Activated gamma-delta T cell treated with anti-CD3 and anti-CD28 coated beads, Interleukin-2, amount 50 U/mL, for 16 hours (primary cell): ENCODE data around the gene GBA3.

Source experiments
- DNase-seq: peaks from one replicate; pipeline ENCODE4 v3.0.0-alpha.2; 2020; ENCODE audit warnings: low read depth

GBA3 gene

DNA sequence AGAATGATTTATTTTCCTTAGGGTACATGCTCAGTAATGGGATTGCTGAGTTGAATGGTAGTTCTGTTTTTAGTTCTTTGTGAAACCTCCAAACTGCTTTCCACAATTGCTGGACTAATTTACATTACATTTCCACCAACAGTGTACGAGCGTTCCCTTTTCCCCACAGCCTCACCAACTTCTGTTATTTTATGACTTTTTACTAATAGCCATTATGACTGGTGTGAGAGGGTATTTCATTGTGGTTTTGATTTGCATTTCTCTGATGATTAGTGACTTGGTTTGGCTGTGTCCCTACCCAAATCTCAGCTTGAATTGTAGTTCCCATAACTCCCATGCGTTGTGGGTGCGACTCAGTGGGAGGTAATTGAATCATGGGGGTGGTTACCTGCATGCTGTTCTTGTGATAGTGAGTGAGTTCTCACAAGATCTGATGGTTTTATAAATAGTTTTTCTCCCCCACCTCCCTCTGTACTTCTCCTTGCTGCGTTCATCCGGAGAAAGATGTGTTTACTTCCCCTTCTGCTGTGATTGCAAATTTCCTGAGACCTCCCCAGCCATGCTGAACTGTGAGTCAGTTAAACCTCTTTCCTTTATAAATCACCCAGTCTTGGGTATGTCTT is 95.1 kb downstream of the GBA3 start:
- DNase-seq = no peak

DNA sequence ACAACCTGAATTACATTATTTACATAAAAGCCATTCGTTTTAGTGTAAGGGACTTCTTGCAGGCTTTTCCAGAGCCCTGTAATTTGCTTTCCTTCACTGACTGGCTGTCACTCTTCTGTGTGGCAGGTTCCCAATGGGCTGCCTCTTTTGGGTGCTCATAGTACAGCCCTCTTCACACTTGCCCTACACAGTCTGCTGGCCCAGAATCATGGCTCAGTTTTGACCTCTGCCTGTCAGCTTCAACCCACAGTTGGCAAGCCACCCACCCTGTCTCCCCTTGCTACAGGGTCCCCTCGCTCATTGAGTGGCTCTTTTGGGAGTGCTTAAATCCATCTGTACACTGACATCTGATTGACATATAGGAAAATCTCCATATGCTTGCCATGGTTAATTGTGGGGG is 97.9 kb downstream of the GBA3 start:
- no peak for DNase-seq

DNA sequence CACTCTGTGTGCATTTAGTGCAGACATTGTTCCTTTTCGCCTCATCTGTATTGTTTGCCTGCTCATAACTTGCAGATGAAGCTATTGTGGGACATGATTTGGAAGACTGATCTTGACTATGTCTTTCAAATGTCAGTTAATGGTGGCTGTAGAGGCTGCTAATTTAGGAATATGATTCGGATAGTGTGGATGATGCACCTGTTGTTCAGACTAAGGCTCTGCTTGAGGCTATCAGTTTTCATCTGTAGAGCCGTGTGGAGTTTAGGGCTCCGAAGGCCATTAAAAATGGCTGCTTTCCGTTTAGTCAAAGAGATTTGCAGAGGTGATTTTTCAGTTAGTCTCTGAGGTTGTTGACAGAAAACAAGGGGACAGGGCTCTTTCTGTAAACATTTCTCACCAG is 102.0 kb downstream of the GBA3 start:
- no peak for DNase-seq

DNA sequence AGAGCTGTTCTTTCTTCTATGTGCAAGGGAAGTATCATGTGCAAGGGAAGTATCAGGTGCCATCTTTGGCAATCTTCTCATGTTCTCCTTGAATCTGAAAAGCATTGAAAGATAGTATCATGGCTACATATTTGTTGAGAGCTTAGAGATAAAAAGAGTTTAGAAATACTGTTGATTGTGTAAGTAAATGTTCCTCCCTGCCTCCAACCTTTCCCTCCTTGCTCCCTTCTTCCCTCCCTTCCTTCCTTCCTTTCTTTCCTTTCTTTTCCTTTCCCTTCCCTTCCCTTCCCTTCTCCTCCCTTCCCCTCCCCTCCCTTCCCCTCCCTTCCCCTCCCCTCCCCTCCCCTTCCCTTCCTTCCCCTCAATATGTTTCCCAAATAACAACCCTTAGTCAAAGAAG is 108.7 kb downstream of the GBA3 start:
- DNase-seq = no peak

DNA sequence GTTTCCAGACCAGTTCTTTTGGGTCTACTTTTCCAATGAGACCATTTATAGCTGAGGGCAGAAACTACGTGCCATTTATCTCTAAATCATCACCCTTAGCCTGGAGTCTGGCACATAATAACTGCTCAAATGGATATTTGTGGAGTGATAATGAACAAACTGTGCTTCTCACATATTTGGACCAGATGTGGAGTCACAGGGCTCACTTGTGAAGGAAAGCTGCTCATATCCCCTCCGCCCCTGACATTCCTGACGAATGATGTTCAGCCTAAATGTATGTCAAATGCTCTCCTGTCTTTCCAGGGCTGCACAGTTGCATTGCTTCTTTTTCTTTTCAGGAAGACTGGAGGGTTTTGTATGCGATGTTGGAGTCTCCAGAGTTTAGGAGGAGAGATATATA is 110.1 kb downstream of the GBA3 start:
- DNase-seq = no peak

DNA sequence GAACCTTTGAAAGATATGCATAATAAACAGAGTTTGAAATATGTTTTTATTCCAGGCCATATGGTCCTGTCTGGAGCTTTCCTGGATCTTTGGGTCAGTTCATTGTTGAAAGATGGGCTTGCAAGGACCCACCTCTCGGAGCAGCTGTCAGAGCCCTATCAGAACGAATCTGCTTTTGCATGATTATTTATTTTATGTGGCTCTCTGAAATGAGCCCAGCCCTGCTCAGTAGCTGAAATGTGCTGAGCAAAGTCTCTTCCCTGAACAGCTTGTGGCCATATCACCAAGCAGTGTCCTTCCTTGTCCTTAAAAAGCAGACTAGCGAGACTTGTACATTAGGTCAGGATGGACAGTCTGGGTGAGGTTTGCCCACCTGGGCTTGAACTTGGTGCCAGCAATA is 110.8 kb downstream of the GBA3 start:
- no peak for DNase-seq

DNA sequence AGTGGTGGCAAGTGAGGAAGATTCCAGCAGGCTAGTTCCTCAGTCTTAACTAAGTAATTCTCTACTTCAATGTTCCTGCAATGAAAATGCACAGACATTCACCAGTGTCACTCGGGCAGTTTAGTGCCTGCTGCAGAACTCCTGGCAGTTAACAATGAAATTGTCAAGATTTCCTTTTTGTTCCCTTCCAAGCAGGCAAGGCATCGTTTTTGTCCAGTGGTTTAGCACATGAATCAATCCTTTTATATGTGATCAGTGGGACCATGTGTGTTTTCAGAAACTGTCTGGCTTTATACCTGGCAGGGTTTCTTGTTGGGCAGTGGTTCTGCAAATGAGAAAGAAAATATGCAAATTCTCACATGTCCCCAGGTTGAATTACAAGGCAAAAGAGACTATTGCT is 122.2 kb downstream of the GBA3 start:
- DNase-seq = no peak

DNA sequence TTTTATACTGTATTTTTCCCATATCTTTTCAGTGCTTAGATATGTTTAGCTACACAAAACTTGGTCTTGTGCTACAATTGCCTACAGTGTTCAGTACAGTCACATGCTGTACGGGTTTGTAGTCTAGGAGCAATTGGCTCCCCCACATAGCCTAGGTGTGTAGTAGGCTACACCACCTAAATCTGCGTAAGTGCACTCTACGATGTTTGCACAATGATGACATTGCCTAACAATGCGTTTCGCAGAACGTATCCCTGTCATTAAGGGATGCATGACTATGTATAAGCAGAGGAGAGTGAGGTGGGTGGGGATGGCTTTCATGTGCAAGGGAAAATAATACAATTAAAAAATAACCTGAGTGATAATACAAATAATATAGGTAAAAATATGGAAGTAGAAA is 131.4 kb downstream of the GBA3 start:
- no peak for DNase-seq

DNA sequence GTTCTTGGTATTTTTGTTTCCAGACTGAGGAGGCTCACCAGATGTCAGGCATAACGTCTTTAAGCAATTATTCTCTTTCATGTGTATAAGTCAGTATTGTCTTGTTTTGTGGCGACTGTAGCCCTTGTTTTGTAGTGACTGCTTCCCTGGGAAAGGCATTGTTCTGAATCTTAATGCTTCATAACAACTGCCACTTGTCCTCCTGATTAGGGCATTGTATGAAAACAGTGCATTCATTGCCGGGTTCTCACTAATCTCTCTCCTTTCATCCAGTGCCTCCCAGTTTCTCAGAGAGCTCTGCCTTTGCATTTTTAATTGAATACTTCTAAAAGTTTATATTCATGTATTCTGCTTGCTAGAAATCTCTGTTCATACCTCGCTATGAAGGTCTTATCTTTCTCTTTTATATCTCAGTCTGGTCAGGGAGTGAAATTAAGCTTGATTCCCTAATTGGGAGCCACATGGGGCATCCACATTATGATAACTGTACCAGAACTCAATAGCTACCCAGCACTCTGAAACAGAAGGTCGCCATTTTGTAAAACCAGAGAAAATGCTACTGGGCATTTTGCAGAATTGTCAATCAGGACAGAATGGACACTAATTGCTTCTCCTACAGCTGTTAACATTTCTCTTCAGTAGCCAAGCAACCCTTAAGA is 149.8 kb downstream of the GBA3 start:
- no peak for DNase-seq

DNA sequence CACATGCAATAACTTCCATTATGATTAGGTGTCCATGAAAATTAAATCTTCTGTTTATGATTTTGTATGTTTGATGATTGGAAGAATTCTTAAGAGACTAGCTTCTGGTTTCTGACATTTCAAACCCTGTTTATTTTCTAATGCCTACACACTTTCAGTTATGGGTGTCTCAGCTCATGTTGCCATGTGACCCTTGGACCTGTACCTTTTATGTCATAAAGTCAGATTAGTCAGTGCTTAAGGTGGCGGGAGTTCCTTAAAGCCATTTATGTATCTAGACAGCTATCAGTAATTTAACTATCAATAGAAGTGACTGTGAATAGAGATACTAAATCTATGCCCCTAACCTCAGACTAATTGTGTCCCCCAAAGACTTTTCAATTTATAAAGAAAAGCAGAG is 155.6 kb downstream of the GBA3 start:
- DNase-seq = no peak

DNA sequence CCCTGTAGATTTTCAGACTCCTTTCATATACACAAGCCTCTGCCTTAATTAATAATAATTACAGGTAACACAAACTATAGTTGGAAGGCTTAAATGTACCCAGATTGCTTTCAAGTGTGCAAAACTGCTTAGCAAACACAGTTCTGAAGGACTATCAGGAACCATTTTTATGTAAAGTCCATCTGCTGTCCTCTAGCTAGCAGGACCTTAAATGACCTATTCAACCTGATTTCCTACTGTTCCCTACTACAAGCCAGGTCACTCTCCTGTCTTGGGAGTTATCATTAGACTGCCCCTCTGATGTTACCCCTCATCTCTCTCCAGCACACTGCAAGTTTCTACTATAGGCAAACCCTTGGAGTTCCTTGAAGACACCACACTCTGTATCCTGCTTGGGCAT is 157.3 kb downstream of the GBA3 start:
- DNase-seq = no peak

DNA sequence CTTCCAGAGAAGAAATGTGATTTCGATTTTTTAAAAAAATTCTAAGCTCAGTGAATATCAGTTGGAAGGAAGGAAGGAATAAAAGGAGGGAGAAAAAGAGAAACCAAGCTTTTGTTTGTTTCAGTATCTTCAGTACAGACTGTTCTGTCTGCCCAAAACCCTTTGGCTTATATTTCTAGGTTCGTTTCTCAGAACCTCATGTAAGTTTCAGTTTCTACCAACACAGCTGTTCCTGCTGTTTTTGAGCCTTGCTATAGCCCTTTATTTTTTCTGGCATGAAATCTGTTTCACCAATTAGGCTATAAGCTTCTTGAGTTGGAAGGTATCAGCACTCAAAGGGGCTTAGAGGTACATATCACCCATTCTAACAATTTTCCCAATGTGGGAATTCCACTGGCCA is 157.9 kb downstream of the GBA3 start:
- no peak for DNase-seq

DNA sequence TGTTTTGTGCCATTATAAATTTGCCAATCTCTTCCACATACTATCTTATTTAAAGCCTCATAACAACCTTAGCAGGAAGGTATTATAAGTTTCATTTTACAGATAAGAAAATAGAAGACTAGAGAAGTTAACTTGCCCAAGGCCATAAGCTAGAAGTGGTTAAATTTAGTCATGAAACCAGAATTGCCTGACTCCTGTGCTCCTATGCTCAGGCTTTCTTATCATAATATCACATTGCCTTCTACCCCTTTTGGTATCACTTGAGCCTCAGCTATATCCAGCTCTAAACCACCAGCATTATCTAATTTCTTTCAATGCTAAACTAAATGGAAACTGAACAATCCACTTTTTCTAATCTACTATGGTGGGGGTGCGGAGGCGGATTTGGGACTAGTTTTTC is 164.7 kb downstream of the GBA3 start:
- no peak for DNase-seq

DNA sequence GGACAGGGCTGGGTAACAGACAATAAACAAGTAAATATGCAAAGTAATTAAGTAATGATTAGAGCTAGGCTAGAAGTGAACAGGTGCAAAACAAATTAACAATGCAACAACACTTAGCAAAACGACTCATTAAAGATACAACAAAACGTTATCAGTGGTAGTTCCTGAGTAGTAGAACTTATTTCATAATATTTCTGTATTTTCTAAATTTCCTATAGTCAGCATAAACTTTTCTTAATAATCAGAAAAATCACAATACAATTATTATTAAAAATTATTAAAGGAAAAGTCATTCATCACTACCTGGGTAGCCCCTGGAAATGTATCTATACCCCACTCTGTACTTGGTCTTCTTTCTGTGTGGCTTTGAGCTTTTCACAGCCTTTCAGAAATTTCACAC is 166.6 kb downstream of the GBA3 start:
- no peak for DNase-seq
